ENCODE results near the gene PIP4K2C.
"Not testable (repeated sequence)": the region's sequence is repeated elsewhere in the genome, so short reads cannot be mapped to it uniquely, and the experiment has no call there.

The PIP4K2C gene

GRCh38 chr12:57586128-57586527 lies 4.9 kb upstream of the PIP4K2C start:
- Histone ChIP-seq H3K36me3 (ENCODE audit: control insufficient read depth, insufficient read depth, low read length) (peaks cover 26% of the 10 kb centered on the region), H3K27me3 (ENCODE audit: control insufficient read depth, insufficient read depth, low read length) (peaks cover 2% of the 10 kb centered on the region; the same call in 1 of the 2 replicates)

GRCh38 chr12:57586832-57587429 lies 4.1 kb upstream of the PIP4K2C start:
- peaks cover 6% of the 10 kb centered on the region for H3K4me1 ChIP-seq (ENCODE audit: control insufficient read depth, insufficient read depth, low read length)
- H3K36me3 ChIP-seq (ENCODE audit: control insufficient read depth, insufficient read depth, low read length), result peaks cover 18% of the 10 kb centered on the region

More at GRCh38 chr12:57586128-57586527, 4.9 kb upstream of the PIP4K2C start:
- H3K4me1 ChIP-seq (ENCODE audit: control insufficient read depth, insufficient read depth, low read length), result 0 out of 2 replicates have a peak, but pooled peaks cover 5% of the 10 kb centered on the region
- H3K27ac ChIP-seq (ENCODE audit: low read depth, low read length), result no peak overlapping the region
- no peak overlapping the region for H3K4me3 ChIP-seq (ENCODE audit: low read depth, low read length)
- no peak overlapping the region for H3K9ac ChIP-seq (ENCODE audit: low read depth, low read length)
- H3K9me3 ChIP-seq (ENCODE audit: control insufficient read depth, insufficient read depth, low read length), result no peaks in the 10 kb centered on the region

DNA sequence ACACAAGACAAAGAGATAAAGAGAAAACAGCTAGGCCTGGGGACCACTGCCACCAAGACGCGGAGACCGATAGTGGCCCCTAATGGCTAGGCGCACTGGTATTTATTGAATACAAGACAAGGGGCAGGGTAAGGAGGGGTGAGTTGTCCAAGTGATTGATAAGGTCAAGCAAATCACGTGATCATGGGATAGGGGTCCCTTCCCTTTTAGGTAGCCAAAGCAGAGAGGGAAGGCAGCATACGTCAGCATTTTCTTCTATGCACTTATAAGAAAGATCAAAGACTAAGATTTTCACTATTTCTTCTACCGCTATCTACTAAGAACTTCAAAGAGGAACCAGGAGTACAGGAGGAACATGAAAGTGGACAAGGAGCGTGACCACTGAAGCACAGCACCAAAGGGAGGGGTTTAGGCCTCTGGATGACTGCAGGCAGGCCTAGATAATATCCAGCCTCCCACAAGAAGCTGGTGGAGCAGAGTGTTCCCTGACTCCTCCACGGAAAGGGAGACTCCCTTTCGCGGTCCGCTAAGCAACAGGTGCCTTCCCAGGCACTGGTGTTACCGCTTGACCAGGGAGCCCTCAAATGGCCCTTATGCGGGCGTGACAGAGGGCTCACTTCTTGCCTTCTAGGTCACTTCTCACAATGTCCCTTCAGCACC lies 1.9 kb upstream of the PIP4K2C start:
- not testable (repeated sequence) for H3K27ac ChIP-seq (ENCODE audit: low read depth, low read length); H3K4me3 ChIP-seq (ENCODE audit: low read depth, low read length); H3K9ac ChIP-seq (ENCODE audit: low read depth, low read length); H3K27me3 ChIP-seq (ENCODE audit: control insufficient read depth, insufficient read depth, low read length); H3K36me3 ChIP-seq (ENCODE audit: control insufficient read depth, insufficient read depth, low read length); H3K9me3 ChIP-seq (ENCODE audit: control insufficient read depth, insufficient read depth, low read length)
- H3K4me1 ChIP-seq (ENCODE audit: control insufficient read depth, insufficient read depth, low read length), result peaks cover 12% of the 10 kb centered on the region

More at GRCh38 chr12:57586832-57587429, 4.1 kb upstream of the PIP4K2C start:
- Histone ChIP-seq H3K27me3 (ENCODE audit: control insufficient read depth, insufficient read depth, low read length) (peaks cover 2% of the 10 kb centered on the region; the same call in 1 of the 2 replicates), H3K27ac (ENCODE audit: low read depth, low read length) (no peak overlapping the region), H3K9me3 (ENCODE audit: control insufficient read depth, insufficient read depth, low read length) (no peaks in the 10 kb centered on the region), H3K9ac (ENCODE audit: low read depth, low read length) (no peak overlapping the region), H3K4me3 (ENCODE audit: low read depth, low read length) (no peak overlapping the region)

GRCh38 chr12:57590479-57590863 lies 521 bp upstream of the PIP4K2C start:
- H3K27me3 ChIP-seq (ENCODE audit: control insufficient read depth, insufficient read depth, low read length), result peaks cover 2% of the 10 kb centered on the region; the same call in 1 of the 2 replicates
- H3K9me3 ChIP-seq (ENCODE audit: control insufficient read depth, insufficient read depth, low read length), result no peaks in the 10 kb centered on the region
- peaks cover 5% of the 10 kb centered on the region for H3K36me3 ChIP-seq (ENCODE audit: control insufficient read depth, insufficient read depth, low read length)
- H3K27ac ChIP-seq (ENCODE audit: low read depth, low read length), result peak overlapping the region; percentile 88
- peaks cover 12% of the 10 kb centered on the region for H3K4me1 ChIP-seq (ENCODE audit: control insufficient read depth, insufficient read depth, low read length)
- H3K4me3 ChIP-seq (ENCODE audit: low read depth, low read length), result peak overlapping the region; percentile 96
- peak overlapping the region; percentile 72 for H3K9ac ChIP-seq (ENCODE audit: low read depth, low read length)

DNA sequence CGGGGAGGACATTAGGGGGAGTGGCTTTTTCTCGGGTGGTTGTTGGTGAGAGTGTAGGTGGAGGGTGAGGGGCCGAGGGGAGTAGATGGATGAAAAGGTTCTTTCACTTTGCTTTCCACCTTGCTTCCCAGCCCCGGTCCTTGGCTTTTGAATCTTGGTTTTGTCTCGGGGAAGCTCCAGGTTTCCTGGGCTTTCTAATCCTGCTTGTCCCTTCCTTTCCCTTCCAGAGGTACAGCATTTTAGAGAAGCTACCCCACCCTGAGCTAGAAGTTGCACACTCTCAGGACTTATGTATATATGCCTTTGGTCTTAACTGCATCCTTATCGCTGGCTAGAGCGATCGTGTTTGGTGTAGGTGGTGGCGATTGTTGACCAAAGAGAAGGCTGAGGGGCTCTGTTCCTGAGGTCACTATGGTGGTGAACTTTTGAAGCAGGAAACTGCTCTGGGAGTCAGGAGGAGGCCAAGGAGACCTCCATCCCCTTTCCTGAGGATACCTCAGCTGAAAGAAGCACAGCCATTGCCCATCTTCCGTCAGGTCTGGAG lies 862 bp downstream of the PIP4K2C start:
- H3K36me3 ChIP-seq (ENCODE audit: control insufficient read depth, insufficient read depth, low read length), result peaks cover 15% of the 10 kb centered on the region
- peaks cover 12% of the 10 kb centered on the region for H3K4me1 ChIP-seq (ENCODE audit: control insufficient read depth, insufficient read depth, low read length)
- peak overlapping the region; percentile 96 for H3K4me3 ChIP-seq (ENCODE audit: low read depth, low read length)
- H3K9me3 ChIP-seq (ENCODE audit: control insufficient read depth, insufficient read depth, low read length), result no peaks in the 10 kb centered on the region
- no peak overlapping the region for H3K27ac ChIP-seq (ENCODE audit: low read depth, low read length)
- peaks cover 2% of the 10 kb centered on the region; the same call in 1 of the 2 replicates for H3K27me3 ChIP-seq (ENCODE audit: control insufficient read depth, insufficient read depth, low read length)
- no peak overlapping the region for H3K9ac ChIP-seq (ENCODE audit: low read depth, low read length)

- Histone ChIP-seq H3K4me3 (ENCODE audit: low read depth, low read length) (0 out of 2 replicates have a peak overlapping the region, but pooled peaks have one; percentile 96), H3K9ac (ENCODE audit: low read depth, low read length) (no peak overlapping the region), H3K27ac (ENCODE audit: low read depth, low read length) (no peak overlapping the region)
These were observed 1.7 kb downstream of the PIP4K2C start for GRCh38 chr12:57592551-57593165.

GRCh38 chr12:57593187-57593586 lies 2.2 kb downstream of the PIP4K2C start:
- no peaks in the 10 kb centered on the region; the same call in 1 of the 2 replicates for H3K27me3 ChIP-seq (ENCODE audit: control insufficient read depth, insufficient read depth, low read length)
- no peak overlapping the region for H3K4me3 ChIP-seq (ENCODE audit: low read depth, low read length)
- peaks cover 26% of the 10 kb centered on the region for H3K36me3 ChIP-seq (ENCODE audit: control insufficient read depth, insufficient read depth, low read length)
- peaks cover 12% of the 10 kb centered on the region for H3K4me1 ChIP-seq (ENCODE audit: control insufficient read depth, insufficient read depth, low read length)
- H3K9ac ChIP-seq (ENCODE audit: low read depth, low read length), result no peak overlapping the region
- no peaks in the 10 kb centered on the region for H3K9me3 ChIP-seq (ENCODE audit: control insufficient read depth, insufficient read depth, low read length)
- H3K27ac ChIP-seq (ENCODE audit: low read depth, low read length), result no peak overlapping the region

More at GRCh38 chr12:57592551-57593165, 1.7 kb downstream of the PIP4K2C start:
- no peaks in the 10 kb centered on the region for H3K9me3 ChIP-seq (ENCODE audit: control insufficient read depth, insufficient read depth, low read length)
- H3K36me3 ChIP-seq (ENCODE audit: control insufficient read depth, insufficient read depth, low read length), result peaks cover 23% of the 10 kb centered on the region
- peaks cover 2% of the 10 kb centered on the region; the same call in 1 of the 2 replicates for H3K27me3 ChIP-seq (ENCODE audit: control insufficient read depth, insufficient read depth, low read length)
- peaks cover 12% of the 10 kb centered on the region for H3K4me1 ChIP-seq (ENCODE audit: control insufficient read depth, insufficient read depth, low read length)

DNA sequence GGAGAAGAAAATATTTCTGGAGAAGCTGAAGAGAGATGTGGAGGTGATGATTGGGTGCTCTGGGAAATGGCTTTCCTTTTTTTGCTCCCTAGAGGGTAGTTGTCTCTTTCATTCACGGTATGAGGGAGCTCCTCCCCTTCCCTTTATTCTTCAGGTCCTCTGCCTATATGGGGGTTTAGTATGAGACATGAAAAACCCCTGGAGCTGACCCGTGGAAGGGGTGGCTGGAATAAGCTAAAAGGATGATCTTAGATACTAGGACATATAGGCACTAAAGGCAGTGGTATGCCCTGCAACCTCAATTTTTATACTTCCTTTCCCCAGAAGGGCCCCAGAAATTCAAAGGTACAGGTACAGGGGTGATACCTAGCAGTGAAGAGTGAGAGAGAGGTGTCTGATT lies 9.4 kb downstream of the PIP4K2C start:
- Histone ChIP-seq H3K4me3 (ENCODE audit: low read depth, low read length) (no peak overlapping the region), H3K27ac (ENCODE audit: low read depth, low read length) (no peak overlapping the region), H3K9ac (ENCODE audit: low read depth, low read length) (no peak overlapping the region), H3K9me3 (ENCODE audit: control insufficient read depth, insufficient read depth, low read length) (no peaks in the 10 kb centered on the region), H3K4me1 (ENCODE audit: control insufficient read depth, insufficient read depth, low read length) (peaks cover 14% of the 10 kb centered on the region), H3K36me3 (ENCODE audit: control insufficient read depth, insufficient read depth, low read length) (peaks cover 64% of the 10 kb centered on the region), H3K27me3 (ENCODE audit: control insufficient read depth, insufficient read depth, low read length) (no peaks in the 10 kb centered on the region)

- Histone ChIP-seq H3K36me3 (ENCODE audit: control insufficient read depth, insufficient read depth, low read length) (peaks cover 58% of the 10 kb centered on the region), H3K4me3 (ENCODE audit: low read depth, low read length) (no peak overlapping the region), H3K27ac (ENCODE audit: low read depth, low read length) (no peak overlapping the region), H3K9me3 (ENCODE audit: control insufficient read depth, insufficient read depth, low read length) (no peaks in the 10 kb centered on the region), H3K9ac (ENCODE audit: low read depth, low read length) (no peak overlapping the region), H3K4me1 (ENCODE audit: control insufficient read depth, insufficient read depth, low read length) (peaks cover 20% of the 10 kb centered on the region), H3K27me3 (ENCODE audit: control insufficient read depth, insufficient read depth, low read length) (no peaks in the 10 kb centered on the region)
These were observed 11.6 kb downstream of the PIP4K2C start for GRCh38 chr12:57602544-57602943.

- Histone ChIP-seq H3K36me3 (ENCODE audit: control insufficient read depth, insufficient read depth, low read length) (peaks cover 60% of the 10 kb centered on the region), H3K4me1 (ENCODE audit: control insufficient read depth, insufficient read depth, low read length) (peaks cover 20% of the 10 kb centered on the region), H3K27ac (ENCODE audit: low read depth, low read length) (peak overlapping the region; percentile 68), H3K4me3 (ENCODE audit: low read depth, low read length) (peak overlapping the region; percentile 92), H3K9me3 (ENCODE audit: control insufficient read depth, insufficient read depth, low read length) (no peaks in the 10 kb centered on the region), H3K27me3 (ENCODE audit: control insufficient read depth, insufficient read depth, low read length) (no peaks in the 10 kb centered on the region), H3K9ac (ENCODE audit: low read depth, low read length) (0 out of 2 replicates have a peak overlapping the region, but pooled peaks have one; percentile 31)
These were observed 12.3 kb downstream of the PIP4K2C start for GRCh38 chr12:57603324-57603723.
